Measurements from ENCODE around the gene PNPLA3. TPM values are rescaled to one million over a fixed set of nuclear protein-coding genes. Genes with fewer than 3 reads are reported as not detected.
A peak's percentile ranks its signal among the peaks of the same experiment; 100 is the strongest.
"Not testable (repeated sequence)": the region's sequence is repeated elsewhere in the genome, so short reads cannot be mapped to it uniquely, and the experiment has no call there.

Gene PNPLA3
- polyA plus RNA-seq, 1 donor from 2014 or later = not detected

DNA sequence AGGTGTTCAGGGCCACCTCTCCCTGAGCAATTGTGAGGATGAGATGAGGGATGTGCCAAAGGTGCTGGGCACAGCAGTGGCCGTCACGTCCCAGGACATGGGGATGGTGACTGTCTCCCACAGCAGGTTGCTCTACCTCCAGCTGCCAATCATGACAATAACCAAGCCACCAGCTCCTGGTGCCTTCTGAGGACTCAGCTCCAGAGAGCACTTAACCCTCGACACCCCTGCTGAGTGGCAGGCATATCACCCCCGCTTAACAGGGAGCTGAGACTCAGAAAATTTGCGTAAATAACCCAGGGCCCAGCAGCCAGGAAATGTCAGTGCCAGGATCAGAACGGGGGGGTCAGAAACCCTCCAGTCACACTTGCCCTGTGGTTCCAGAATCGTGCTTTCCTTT is 23.4 kb upstream of the PNPLA3 start:
- Mint-ChIP-seq H3K4me3 (no peak overlapping the region), H3K27ac (no peak overlapping the region), H3K27me3 (peaks cover 12% of the 10 kb centered on the region), H3K4me1 (no peaks in the 10 kb centered on the region), H3K36me3 (no peaks in the 10 kb centered on the region), H3K9me3 (no peaks in the 10 kb centered on the region)

DNA sequence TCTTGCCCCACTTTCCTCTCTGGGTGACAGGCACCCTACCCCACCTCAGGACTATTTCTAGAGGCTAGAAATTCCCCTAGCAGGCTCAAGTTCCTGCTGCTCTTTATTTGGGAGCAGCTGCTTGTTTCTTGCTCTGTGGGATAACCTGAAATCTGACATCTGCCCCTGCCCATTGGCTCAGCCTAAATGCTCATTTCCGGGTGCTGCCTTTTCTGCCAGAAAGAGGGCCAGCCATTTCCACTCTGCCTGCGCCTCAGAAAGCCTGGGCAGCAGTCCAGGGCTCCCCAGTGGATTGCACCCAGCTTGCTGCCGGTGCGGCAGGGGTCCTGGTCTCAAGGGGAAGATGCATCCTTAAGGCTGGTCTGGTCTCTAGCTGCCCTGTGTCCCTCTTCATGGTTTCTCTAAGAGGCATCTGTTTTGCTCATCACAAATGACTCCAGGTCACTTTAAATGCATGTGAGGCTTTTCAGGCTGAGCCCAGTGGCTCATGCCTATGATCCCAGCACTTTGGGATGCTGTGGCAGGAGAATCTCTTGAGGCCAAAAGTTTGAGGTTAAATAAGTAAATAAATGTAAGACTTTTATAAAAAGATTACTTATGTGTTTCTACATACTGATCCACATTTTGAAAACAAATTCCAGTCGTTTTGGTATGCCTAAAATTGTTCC is 21.5 kb upstream of the PNPLA3 start:
- Mint-ChIP-seq H3K4me3 (no peak overlapping the region), H3K27me3 (peaks cover 10% of the 10 kb centered on the region), H3K36me3 (no peaks in the 10 kb centered on the region), H3K4me1 (no peaks in the 10 kb centered on the region), H3K27ac (no peak overlapping the region), H3K9me3 (no peaks in the 10 kb centered on the region)

DNA sequence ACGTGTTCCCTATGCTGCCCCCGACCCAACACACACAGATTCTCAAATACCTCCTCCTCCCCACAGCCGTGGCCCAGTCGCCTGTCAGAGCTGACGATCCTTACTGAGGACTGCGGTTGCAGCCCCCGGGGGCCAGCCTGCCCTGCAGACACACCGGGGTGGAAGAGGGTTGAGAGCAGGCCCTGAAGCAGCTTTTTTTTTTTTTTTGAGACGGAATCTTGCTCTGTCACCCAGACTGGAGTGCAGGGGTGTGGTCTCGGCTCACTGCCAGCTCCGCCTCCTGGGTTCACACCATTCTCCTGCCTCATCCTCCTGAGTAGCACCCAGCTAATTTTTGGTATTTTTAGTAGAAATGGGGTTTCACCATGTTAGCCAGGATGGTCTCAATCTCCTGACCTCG is 20.6 kb upstream of the PNPLA3 start:
- H3K27me3 Mint-ChIP-seq = peaks cover 10% of the 10 kb centered on the region
- H3K36me3 Mint-ChIP-seq, H3K27ac Mint-ChIP-seq, H3K9me3 Mint-ChIP-seq, H3K4me1 Mint-ChIP-seq, H3K4me3 Mint-ChIP-seq: not testable (repeated sequence)

DNA sequence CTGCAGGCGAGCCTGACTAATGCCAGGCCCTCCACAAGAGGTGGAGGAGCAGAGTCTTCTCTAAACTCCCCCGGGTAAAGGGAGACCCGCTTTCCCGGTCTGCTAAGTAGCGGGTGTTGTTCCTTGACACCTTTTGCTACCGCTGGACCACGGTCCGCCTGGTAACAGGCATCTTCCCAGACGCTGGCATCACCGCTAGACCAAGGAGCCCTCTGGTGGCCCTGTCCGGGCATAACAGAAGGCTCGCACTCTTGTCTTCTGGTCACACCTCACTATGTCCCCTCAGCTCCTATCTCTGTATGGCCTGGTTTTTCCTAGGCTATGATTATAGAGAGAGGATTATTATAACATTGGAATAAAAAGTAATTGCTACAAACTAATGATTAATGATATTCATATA is 19.2 kb upstream of the PNPLA3 start:
- H3K27me3 Mint-ChIP-seq = peaks cover 12% of the 10 kb centered on the region
- H3K4me1 Mint-ChIP-seq, H3K27ac Mint-ChIP-seq, H3K9me3 Mint-ChIP-seq, H3K4me3 Mint-ChIP-seq, H3K36me3 Mint-ChIP-seq: not testable (repeated sequence)

DNA sequence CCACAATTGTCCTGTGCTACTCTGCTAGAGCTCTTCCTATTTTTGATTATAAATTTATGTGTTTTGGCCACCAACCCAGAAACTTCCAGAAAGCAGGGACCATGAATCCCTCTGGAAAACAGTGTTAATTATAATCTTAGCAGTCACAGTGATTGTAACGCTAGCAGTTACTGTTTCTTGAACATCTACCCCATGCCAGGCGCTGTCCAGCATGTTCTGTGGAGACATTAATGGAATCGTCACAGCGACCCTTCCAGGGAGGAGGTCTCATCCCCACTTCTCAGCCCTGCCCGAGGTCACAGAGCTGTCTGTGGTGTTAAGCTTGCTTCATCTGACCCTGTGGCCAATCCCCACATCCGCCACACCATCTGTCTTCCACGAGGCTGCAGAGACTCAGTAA is 17.9 kb upstream of the PNPLA3 start:
- H3K9me3 Mint-ChIP-seq = no peaks in the 10 kb centered on the region
- H3K4me1 Mint-ChIP-seq = no peaks in the 10 kb centered on the region
- no peak overlapping the region for H3K27ac Mint-ChIP-seq
- no peaks in the 10 kb centered on the region for H3K36me3 Mint-ChIP-seq
- peaks cover 12% of the 10 kb centered on the region for H3K27me3 Mint-ChIP-seq
- H3K4me3 Mint-ChIP-seq = no peak overlapping the region

DNA sequence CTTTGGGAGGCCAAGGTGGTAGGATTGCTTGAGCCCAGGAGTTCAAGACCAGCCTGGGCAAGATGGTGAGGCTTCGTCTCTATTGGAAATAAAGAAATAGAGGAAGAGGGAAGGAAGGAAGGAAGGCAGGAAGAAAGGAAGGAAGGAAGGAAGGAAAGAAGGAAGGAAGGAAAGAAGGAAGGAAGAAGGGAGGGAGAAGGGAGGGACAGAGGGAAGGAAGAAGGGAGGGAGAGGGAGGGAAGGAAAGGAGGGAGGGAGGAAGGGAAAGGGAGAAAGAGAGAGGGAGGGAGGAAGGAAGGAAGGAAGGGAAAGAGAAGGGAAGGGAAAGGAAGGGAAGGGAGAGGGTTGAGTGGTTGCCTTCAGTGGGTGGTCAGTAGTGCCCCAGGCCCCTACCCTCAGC is 13.9 kb upstream of the PNPLA3 start:
- Mint-ChIP-seq H3K9me3 (peaks cover 0 to 2% (median 0%) of the 10 kb centered on the region in 3 donors), H3K27me3 (peaks cover 4% of the 10 kb centered on the region), H3K27ac (no peak overlapping the region), H3K36me3 (no peaks in the 10 kb centered on the region), H3K4me3 (no peak overlapping the region), H3K4me1 (peaks cover 0 to 3% (median 0%) of the 10 kb centered on the region in 3 donors)

DNA sequence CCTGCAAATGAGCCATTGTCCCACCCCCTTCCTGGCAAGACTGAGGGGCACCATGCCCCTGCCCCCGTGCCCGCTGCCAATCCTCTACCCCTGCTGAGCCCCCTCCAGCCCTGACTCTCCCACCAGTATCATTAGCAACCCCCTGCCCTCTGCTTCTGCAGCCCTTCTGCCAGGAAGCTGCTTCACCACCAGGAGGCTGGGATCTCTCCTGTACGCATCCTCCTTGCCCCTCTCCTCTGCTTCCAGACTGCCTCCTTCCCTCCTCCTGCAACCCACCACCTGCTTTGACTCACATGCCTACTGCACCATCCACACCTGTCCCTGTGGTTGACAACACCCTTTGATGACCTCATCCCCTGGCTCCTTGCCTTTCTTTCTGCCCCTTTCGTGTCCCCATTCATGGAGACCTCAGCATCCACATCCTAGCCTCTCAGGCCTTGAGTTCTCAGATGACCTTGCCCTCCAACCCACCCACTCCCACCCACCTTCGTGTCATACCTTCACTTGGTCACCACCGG is 13.4 kb upstream of the PNPLA3 start:
- H3K27me3 Mint-ChIP-seq = peaks cover 4% of the 10 kb centered on the region
- H3K9me3 Mint-ChIP-seq = peaks cover 0 to 2% (median 0%) of the 10 kb centered on the region in 3 donors
- no peak overlapping the region for H3K27ac Mint-ChIP-seq
- peaks cover 0 to 3% (median 0%) of the 10 kb centered on the region in 3 donors for H3K4me1 Mint-ChIP-seq
- no peaks in the 10 kb centered on the region for H3K36me3 Mint-ChIP-seq
- H3K4me3 Mint-ChIP-seq = no peak overlapping the region

DNA sequence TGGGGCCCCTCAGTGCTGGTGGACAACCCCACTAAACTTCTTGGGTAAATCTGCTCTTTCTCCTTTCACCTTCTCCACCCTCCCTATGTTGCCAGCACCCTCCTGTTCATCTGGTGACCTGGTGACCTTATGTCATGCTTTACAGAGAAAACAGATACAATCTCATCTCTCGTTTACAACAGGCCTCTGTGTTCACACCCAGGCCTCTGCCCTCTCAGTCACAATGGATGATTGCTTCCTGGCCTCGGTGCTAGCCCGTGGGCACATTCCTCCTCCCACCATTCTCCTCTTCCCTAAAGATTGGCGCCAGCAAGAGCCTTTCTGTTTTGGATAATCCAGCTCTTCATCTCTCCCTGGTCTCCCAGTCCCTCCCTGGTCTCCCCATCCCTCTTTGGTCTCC is 12.3 kb upstream of the PNPLA3 start:
- Mint-ChIP-seq H3K4me1 (peaks cover 0 to 3% (median 0%) of the 10 kb centered on the region in 3 donors), H3K4me3 (no peak overlapping the region), H3K36me3 (no peaks in the 10 kb centered on the region), H3K9me3 (peaks cover 0 to 2% (median 0%) of the 10 kb centered on the region in 3 donors), H3K27ac (no peak overlapping the region), H3K27me3 (peaks cover 4% of the 10 kb centered on the region)

DNA sequence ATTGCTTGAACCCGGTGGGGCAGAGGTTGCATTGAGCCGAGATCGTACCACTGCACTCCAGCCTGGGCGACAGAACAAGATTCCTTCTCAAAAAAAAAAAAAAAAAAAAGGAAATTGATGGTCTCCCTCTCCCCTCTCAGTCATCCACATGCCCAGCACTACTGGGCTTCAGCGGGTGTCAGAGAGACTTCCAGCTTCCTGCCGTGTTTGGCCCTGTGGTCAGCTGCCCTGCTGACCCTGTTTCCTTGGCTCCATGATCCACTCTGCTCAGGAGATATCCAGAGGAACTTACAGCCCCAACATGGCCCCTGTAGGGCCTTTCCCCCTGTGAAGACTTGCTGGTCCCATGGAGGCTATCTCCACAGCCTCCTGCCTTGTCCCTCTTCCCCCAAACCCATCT is 6.1 kb upstream of the PNPLA3 start:
- H3K4me3 Mint-ChIP-seq = no peak overlapping the region
- no peaks in the 10 kb centered on the region for H3K36me3 Mint-ChIP-seq
- peaks cover 0 to 3% (median 0%) of the 10 kb centered on the region in 3 donors for H3K4me1 Mint-ChIP-seq
- peaks cover 0 to 2% (median 0%) of the 10 kb centered on the region in 3 donors for H3K9me3 Mint-ChIP-seq
- H3K27ac Mint-ChIP-seq = no peak overlapping the region
- peaks cover 25% of the 10 kb centered on the region for H3K27me3 Mint-ChIP-seq

DNA sequence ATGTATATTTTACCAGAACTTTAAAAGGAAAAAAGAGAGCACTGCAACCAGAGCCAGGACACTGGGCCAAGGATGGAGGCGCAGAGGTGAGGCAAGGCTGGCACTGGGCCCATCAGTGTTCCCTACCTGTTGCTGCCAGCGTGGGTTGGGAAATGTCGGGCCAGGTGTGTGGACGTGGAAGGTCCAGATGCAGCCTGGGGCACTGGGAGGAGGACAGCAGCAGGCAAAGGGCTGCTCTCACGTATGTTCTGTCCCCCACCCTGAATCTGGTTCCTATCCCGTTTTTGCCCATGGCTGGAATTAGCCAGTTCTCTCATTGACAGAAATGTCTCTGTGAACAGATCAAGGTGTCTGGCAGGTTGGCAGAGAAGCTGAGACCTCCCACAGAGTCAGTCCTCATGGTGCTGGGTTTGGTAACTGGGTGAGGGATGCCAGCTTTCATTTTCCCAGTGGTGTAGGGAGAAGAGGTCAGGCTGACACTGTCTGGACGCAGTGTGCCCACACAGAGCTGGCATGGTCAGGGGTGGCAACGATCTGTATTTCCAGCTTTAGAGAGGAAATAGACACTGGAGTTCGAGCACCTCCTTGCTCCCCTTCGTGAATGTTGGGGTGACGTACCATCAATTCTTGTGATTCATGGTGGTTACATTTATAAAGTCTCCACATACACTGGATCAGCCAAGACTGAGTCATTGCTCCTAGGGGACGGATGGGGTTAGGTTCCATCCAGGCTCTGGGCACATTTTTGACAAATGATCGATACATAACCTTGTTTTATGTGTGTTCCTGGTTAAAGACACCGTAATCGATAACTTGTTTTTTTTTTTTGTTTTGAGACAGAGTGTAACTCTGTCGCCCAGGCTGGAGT is 4.3 kb upstream of the PNPLA3 start:
- Mint-ChIP-seq H3K36me3 (no peaks in the 10 kb centered on the region), H3K27me3 (peaks cover 31% of the 10 kb centered on the region), H3K9me3 (no peaks in the 10 kb centered on the region), H3K27ac (no peak overlapping the region), H3K4me1 (peaks cover 0 to 4% (median 4%) of the 10 kb centered on the region in 3 donors), H3K4me3 (no peak overlapping the region)

DNA sequence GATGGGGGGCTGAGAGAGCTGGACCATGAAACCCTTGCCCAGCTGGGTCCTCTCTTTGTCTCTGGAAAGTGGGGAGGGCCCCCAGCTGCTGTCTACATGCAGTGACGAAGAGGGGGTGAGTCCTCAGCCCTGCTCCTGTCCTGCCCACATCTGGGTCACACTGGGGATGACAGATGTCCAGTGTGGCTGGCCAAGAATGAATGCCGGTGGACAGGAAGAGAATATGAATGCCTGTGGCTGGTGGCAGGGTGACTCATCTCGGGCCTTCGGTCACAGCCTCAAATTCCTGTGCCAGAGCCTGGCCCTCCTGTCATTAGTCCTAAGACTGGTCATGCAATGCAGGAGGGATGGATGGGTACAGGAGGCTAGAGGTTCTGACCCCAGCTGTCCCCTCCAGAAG is 2.2 kb upstream of the PNPLA3 start:
- peaks cover 0 to 6% (median 4%) of the 10 kb centered on the region in 3 donors for H3K4me1 Mint-ChIP-seq
- no peak overlapping the region for H3K27ac Mint-ChIP-seq
- no peaks in the 10 kb centered on the region for H3K9me3 Mint-ChIP-seq
- no peak overlapping the region for H3K4me3 Mint-ChIP-seq
- H3K27me3 Mint-ChIP-seq = peaks cover 41% of the 10 kb centered on the region
- H3K36me3 Mint-ChIP-seq = no peaks in the 10 kb centered on the region

DNA sequence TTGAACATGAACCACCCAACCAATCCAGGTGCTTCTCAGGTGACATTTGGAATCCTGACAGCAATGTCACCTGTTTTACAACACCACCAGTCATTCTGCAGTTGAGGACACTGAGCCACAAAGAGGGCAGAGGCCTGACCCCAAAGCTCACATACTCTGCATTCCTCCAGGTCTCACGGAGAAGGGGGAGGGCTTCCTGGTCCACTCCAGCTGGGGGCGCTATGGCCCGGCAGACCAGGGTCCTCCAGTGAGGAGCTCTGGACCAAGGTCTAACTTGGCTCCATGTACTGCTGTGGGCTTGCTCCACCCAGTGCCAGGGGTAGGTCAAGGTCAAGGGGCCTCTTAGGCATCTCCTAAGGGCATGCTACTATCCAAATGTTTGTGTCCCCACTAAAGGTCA is 1.5 kb upstream of the PNPLA3 start:
- Mint-ChIP-seq H3K27me3 (peaks cover 36% of the 10 kb centered on the region), H3K9me3 (no peaks in the 10 kb centered on the region), H3K36me3 (no peaks in the 10 kb centered on the region), H3K4me1 (peaks cover 0 to 6% (median 4%) of the 10 kb centered on the region in 3 donors), H3K4me3 (peak overlapping the region in 1 of 4 donors; percentile 28), H3K27ac (no peak overlapping the region)

DNA sequence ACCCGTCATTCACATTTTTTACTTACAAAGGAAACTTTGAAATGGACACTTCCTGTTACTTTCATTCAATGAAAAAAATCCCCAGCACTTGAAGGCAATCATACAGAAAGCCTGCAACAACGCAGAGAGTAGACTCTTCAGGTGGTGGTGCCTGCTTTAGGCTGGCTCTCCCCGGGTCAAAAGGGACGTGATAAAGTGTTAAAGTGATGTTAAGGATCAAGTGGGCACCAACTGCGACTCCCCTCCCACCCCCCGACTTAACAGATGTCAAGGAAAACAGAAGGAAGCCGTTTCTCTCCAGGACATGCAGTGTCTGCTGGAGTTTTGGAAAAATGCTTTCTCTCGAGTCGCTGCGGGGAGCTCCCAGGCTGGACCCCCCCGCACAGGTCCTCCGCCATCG is 414 bp upstream of the PNPLA3 start:
- peak overlapping the region; percentile 37 to 98 (median 88) for H3K4me3 Mint-ChIP-seq
- H3K9me3 Mint-ChIP-seq = no peaks in the 10 kb centered on the region
- H3K4me1 Mint-ChIP-seq = peaks cover 0 to 6% (median 4%) of the 10 kb centered on the region in 3 donors
- no peaks in the 10 kb centered on the region for H3K36me3 Mint-ChIP-seq
- peaks cover 29% of the 10 kb centered on the region for H3K27me3 Mint-ChIP-seq
- H3K27ac Mint-ChIP-seq = no peak overlapping the region

DNA sequence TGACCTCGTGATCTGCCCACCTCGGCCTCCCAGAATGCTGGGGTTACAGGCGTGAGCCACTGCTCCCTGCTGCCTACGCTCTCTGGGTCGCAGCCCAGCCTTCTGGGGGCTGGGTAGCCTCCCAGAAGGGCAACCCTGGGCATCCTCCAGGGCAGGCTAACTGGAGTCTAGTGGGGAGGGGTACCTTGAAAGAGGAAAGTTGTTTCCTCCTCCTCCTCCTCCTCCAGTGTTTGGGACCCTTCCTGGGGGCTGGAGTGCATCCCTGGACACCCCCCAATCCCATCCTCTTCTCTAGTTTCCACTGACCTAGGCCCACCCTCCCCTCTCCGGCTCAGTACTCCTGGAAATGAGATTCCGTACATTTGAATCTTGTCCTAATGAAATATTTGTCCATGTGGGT is 1.3 kb downstream of the PNPLA3 start:
- H3K36me3 Mint-ChIP-seq = no peaks in the 10 kb centered on the region
- peaks cover 0 to 6% (median 4%) of the 10 kb centered on the region in 3 donors for H3K4me1 Mint-ChIP-seq

More for the DNA sequence above, 1.3 kb downstream of the PNPLA3 start:
- Mint-ChIP-seq H3K9me3 (no peaks in the 10 kb centered on the region), H3K27ac (peak overlapping the region in 2 of 3 donors; percentile 27 to 67), H3K4me3 (peak overlapping the region; percentile 44 to 81 (median 71)), H3K27me3 (peaks cover 22% of the 10 kb centered on the region)

Data from IgD-negative memory B cell (primary cell).